HepG2 (cell line): ENCODE data around the gene INSYN2B. TPM values are rescaled to one million over a fixed set of nuclear protein-coding genes. Genes with fewer than 3 reads are reported as not detected.

Source experiments
- ATAC-seq: fragments of 200-7000 bp; cut with Tn5 transposase; 3 replicates; pipeline ENCODE4 v1.9.1; 2020; ENCODE audit warnings: mild to moderate bottlenecking, moderate library complexity
- BruUV-seq: library from RNA; stranded (reverse); fragments of 400-500 nt; replicated peaks from 2 replicates; lab custom pipeline; 2021; lab: Mats Ljungman, UMichigan
- CTCF ChIA-PET: fragments of 300-600 bp; formaldehyde crosslinking; extraction: SDS; loops from one replicate; lab custom pipeline; 2021; ENCODE audit warnings: low total read pairs, inconsistent platforms, low intra/inter-chr PET ratio; lab: Yijun Ruan, JAX
- POLR2A ChIA-PET: fragments of 350-600 bp; sonication (Branson Sonifier 250); formaldehyde crosslinking; loops from one replicate; lab custom pipeline; 2020; ENCODE audit warnings: antibody characterized with exemption, inconsistent platforms; lab: Yijun Ruan, JAX
- DNase-seq: peaks from one replicate; pipeline ENCODE4 v3.0.0-alpha.2; 2015; ENCODE audit warnings: low spot score
- FAIRE-seq: peaks from 3 replicates; lab custom pipeline; 2011; peaks lifted over from hg19 to GRCh38; lab: Jason Lieb, UNC
- H2AFZ ChIP-seq: one replicate; pipeline ENCODE4 v1.6.1; 2011; ENCODE audit warnings: low read length, inconsistent platforms
- H3K27ac ChIP-seq: fragments of 300-600 bp; 3 replicates; pipeline ENCODE4 v1.8.0; 2011; ENCODE audit warnings: mixed run types, mild to moderate bottlenecking, mixed read lengths, low read length, inconsistent platforms; ENCODE audit not compliant: insufficient read depth; ENCODE audit errors: extremely low read length
- H3K27me3 ChIP-seq, 2 experiments: fragments of 200-600 bp in 1 of 2; 2 replicates in 1 of 2; 3 replicates in 1 of 2; pipeline versions ENCODE4 v1.6.0 to v1.8.0; 2011; ENCODE audit warnings: low read length in 2 of 2, mild to moderate bottlenecking in 2 of 2, moderate library complexity in 2 of 2, inconsistent platforms in 1 of 2; ENCODE audit not compliant: insufficient read depth in 2 of 2, control insufficient read depth in 1 of 2
- H3K36me3 ChIP-seq, 2 experiments: fragments of 200-600 bp in 1 of 2; replicated peaks in 1 of 2; 2 replicates in 1 of 2; 3 replicates in 1 of 2; pipeline versions ENCODE4 v1.5.1 to v1.8.0; 2011; ENCODE audit warnings: low read length in 2 of 2, inconsistent platforms in 1 of 2; ENCODE audit not compliant: insufficient read depth in 2 of 2, control insufficient read depth in 1 of 2
- H3K4me1 ChIP-seq: 2 replicates; pipeline ENCODE4 v1.5.1; 2012; ENCODE audit warnings: low read length, inconsistent platforms; ENCODE audit not compliant: insufficient read depth
- H3K4me2 ChIP-seq: 2 replicates; pipeline ENCODE4 v1.6.0; 2011; ENCODE audit warnings: low read depth, low read length, inconsistent platforms
- H3K4me3 ChIP-seq, 3 experiments: fragments of 200-600 bp in 1 of 3; sonication (generic), shearing (Covaris generic) in 1 of 3; replicated peaks in 1 of 3; 2 replicates each; pipeline ENCODE4 v1.5.1; 2011 to 2016; ENCODE audit warnings: low read length in 3 of 3, inconsistent platforms in 2 of 3, low read depth in 2 of 3, mild to moderate bottlenecking in 2 of 3, control low read depth in 1 of 3, mixed read lengths in 1 of 3; ENCODE audit not compliant: insufficient read depth in 1 of 3
- H3K79me2 ChIP-seq: one replicate; pipeline ENCODE4 v1.6.1; 2011; ENCODE audit warnings: low read length, inconsistent platforms; ENCODE audit not compliant: insufficient read depth
- H3K9ac ChIP-seq: 2 replicates; pipeline ENCODE4 v1.6.0; 2011; ENCODE audit warnings: mild to moderate bottlenecking, low read depth, low read length, inconsistent platforms; ENCODE audit not compliant: insufficient read depth
- H3K9me3 ChIP-seq: 2 replicates; pipeline ENCODE4 v1.5.1; 2012; ENCODE audit warnings: mild to moderate bottlenecking, low read length
- H4K20me1 ChIP-seq: 2 replicates; pipeline ENCODE4 v1.6.0; 2011; ENCODE audit warnings: inconsistent platforms, mild to moderate bottlenecking, low read length, moderate library complexity; ENCODE audit not compliant: insufficient read depth
- KLF11 ChIP-seq: IDR thresholded peaks from 2 replicates; pipeline ENCODE4 v1.6.1; 2016; ENCODE audit warnings: missing compliant biosample characterization
- MAFK ChIP-seq, 2 experiments: IDR thresholded peaks in 1 of 2; conservative IDR thresholded peaks in 1 of 2; 2 replicates each; pipeline ENCODE4 v1.6.1; 2011; ENCODE audit warnings: improper control_type of control experiment in 2 of 2, low read length in 2 of 2
- SOX5 ChIP-seq: IDR thresholded peaks from 2 replicates; pipeline ENCODE4 v1.6.1; 2016; ENCODE audit warnings: borderline replicate concordance
- ZBTB8A ChIP-seq: sonication (generic); formaldehyde crosslinking; IDR thresholded peaks from 2 replicates; pipeline ENCODE4 v1.4.0; 2020; ENCODE audit warnings: mild to moderate bottlenecking, low read depth, missing genetic modification reagents, borderline replicate concordance
- ZNF33B ChIP-seq: sonication (generic); formaldehyde crosslinking; IDR thresholded peaks from 2 replicates; pipeline ENCODE4 v1.5.1; 2020; ENCODE audit warnings: mild to moderate bottlenecking, missing genetic modification reagents
- WGBS: methylation state at CpG from one replicate; pipeline ENCODE4 v1.1.6; 2017; ENCODE audit warnings: low lambda C conversion rate; 5-methylcytosine and 5-hydroxymethylcytosine counted together
- in situ Hi-C: cut with HindIII; loops from 2 replicates; pipeline ENCODE4 v1.10.0; 2017; ENCODE audit warnings: low pct_unique_long_range_greater_than_20kb; ENCODE audit not compliant: extremely low pct_ligation_motif_present
- intact Hi-C: fragments of 100-400 bp; cut with micrococcal nuclease; formaldehyde crosslinking; loops from one replicate; pipeline ENCODE4 v1.10.0; 2022; ENCODE audit not compliant: unreplicated experiment
- polyA plus RNA-seq, 8 experiments: library from polyadenylated mRNA; depleted of rRNA in 3 of 8; stranded (reverse) in 7 of 8; unstranded in 1 of 8; fragments of >200 nt; fragmentation: Illumina TruSeq in 4 of 8; extraction: Trizol in 4 of 8; gene quantifications; 2 replicates each; pipeline versions ENCODE4 v1.2.1 to v1.2.3, GENCODE V29; 2011 to 2016; ENCODE audit warnings: low read depth in 4 of 8, missing spikeins in 1 of 8, mixed read lengths in 1 of 8; ENCODE audit not compliant: insufficient read depth in 1 of 8
- total RNA-seq, 5 experiments: library from RNA; depleted of rRNA; stranded (reverse); fragments of >200 nt; fragmentation: Illumina TruSeq; extraction: Trizol; gene quantifications; 2 replicates each; pipeline ENCODE4 v1.2.3, GENCODE V29; 2016; ENCODE audit warnings: low read depth in 1 of 5
- TF ChIP-seq, protein P1 (sequence below): sonication (generic); formaldehyde crosslinking; IDR thresholded peaks from 2 replicates; pipeline ENCODE4 v1.5.0; 2020; ENCODE audit warnings: mild to moderate bottlenecking, missing genetic modification reagents, borderline replicate concordance
- TF ChIP-seq, protein P2 (sequence below): IDR thresholded peaks from 2 replicates; pipeline ENCODE4 v1.6.1; 2012; ENCODE audit warnings: low read length, improper control_type of control experiment
- TF ChIP-seq, protein P3 (sequence below): sonication (generic); formaldehyde crosslinking; IDR thresholded peaks from 2 replicates; pipeline ENCODE4 v1.5.0; 2020; ENCODE audit warnings: missing genetic modification reagents
- TF ChIP-seq, protein P4 (sequence below): sonication (generic); formaldehyde crosslinking; IDR thresholded peaks from 2 replicates; pipeline ENCODE4 v1.8.1; 2023; ENCODE audit warnings: mild to moderate bottlenecking, moderate library complexity, missing genetic modification reagents

The INSYN2B gene
- total and polyA plus RNA-seq, 2 of the 13 experiments (the other 11 are each of a cell fraction or from before 2014, with no cell fraction given) = not detected

- no TSS peak for BruUV-seq
- POLR2A ChIA-PET = no interaction called here
- Histone ChIP-seq H3K9me3 (no peaks in the 10 kb centered on the region), H2AFZ (no peak overlapping the region), H3K27ac (no peak overlapping the region), H3K4me1 (no peaks in the 10 kb centered on the region), H3K36me3 (no peaks in the 10 kb centered on the region), H3K79me2 (no peaks in the 10 kb centered on the region), H4K20me1 (no peaks in the 10 kb centered on the region), H3K9ac (no peak overlapping the region), H3K4me2 (no peak overlapping the region), H3K27me3 (no peaks in the 10 kb centered on the region), H3K4me3 (no peak overlapping the region)
- intact Hi-C loops (no loop called here), in situ Hi-C loops (no loop called here)
- DNase-seq (no peak), ATAC-seq (no peak), FAIRE-seq (no peak)
- CTCF ChIA-PET = no interaction called here
- 29% methylated on average over 2 of the region's 2 CpGs for WGBS
- TF ChIP-seq, protein P1, sequence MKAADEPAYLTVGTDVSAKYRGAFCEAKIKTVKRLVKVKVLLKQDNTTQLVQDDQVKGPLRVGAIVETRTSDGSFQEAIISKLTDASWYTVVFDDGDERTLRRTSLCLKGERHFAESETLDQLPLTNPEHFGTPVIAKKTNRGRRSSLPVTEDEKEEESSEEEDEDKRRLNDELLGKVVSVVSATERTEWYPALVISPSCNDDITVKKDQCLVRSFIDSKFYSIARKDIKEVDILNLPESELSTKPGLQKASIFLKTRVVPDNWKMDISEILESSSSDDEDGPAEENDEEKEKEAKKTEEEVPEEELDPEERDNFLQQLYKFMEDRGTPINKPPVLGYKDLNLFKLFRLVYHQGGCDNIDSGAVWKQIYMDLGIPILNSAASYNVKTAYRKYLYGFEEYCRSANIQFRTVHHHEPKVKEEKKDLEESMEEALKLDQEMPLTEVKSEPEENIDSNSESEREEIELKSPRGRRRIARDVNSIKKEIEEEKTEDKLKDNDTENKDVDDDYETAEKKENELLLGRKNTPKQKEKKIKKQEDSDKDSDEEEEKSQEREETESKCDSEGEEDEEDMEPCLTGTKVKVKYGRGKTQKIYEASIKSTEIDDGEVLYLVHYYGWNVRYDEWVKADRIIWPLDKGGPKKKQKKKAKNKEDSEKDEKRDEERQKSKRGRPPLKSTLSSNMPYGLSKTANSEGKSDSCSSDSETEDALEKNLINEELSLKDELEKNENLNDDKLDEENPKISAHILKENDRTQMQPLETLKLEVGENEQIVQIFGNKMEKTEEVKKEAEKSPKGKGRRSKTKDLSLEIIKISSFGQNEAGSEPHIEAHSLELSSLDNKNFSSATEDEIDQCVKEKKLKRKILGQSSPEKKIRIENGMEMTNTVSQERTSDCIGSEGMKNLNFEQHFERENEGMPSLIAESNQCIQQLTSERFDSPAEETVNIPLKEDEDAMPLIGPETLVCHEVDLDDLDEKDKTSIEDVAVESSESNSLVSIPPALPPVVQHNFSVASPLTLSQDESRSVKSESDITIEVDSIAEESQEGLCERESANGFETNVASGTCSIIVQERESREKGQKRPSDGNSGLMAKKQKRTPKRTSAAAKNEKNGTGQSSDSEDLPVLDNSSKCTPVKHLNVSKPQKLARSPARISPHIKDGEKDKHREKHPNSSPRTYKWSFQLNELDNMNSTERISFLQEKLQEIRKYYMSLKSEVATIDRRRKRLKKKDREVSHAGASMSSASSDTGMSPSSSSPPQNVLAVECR (CRISPR knock-in tag) = no peak
- TF ChIP-seq, protein P2, sequence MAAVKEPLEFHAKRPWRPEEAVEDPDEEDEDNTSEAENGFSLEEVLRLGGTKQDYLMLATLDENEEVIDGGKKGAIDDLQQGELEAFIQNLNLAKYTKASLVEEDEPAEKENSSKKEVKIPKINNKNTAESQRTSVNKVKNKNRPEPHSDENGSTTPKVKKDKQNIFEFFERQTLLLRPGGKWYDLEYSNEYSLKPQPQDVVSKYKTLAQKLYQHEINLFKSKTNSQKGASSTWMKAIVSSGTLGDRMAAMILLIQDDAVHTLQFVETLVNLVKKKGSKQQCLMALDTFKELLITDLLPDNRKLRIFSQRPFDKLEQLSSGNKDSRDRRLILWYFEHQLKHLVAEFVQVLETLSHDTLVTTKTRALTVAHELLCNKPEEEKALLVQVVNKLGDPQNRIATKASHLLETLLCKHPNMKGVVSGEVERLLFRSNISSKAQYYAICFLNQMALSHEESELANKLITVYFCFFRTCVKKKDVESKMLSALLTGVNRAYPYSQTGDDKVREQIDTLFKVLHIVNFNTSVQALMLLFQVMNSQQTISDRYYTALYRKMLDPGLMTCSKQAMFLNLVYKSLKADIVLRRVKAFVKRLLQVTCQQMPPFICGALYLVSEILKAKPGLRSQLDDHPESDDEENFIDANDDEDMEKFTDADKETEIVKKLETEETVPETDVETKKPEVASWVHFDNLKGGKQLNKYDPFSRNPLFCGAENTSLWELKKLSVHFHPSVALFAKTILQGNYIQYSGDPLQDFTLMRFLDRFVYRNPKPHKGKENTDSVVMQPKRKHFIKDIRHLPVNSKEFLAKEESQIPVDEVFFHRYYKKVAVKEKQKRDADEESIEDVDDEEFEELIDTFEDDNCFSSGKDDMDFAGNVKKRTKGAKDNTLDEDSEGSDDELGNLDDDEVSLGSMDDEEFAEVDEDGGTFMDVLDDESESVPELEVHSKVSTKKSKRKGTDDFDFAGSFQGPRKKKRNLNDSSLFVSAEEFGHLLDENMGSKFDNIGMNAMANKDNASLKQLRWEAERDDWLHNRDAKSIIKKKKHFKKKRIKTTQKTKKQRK = no peak
- TF ChIP-seq MAFK (conservative IDR thresholded peaks at IDR 0.05 in 1 of 2, IDR thresholded peaks at IDR 0.05 in 1 of 2; ENCODE audit: low read length in 2 of 2) = no peak
- TF ChIP-seq, protein P3, sequence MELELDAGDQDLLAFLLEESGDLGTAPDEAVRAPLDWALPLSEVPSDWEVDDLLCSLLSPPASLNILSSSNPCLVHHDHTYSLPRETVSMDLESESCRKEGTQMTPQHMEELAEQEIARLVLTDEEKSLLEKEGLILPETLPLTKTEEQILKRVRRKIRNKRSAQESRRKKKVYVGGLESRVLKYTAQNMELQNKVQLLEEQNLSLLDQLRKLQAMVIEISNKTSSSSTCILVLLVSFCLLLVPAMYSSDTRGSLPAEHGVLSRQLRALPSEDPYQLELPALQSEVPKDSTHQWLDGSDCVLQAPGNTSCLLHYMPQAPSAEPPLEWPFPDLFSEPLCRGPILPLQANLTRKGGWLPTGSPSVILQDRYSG (CRISPR knock-in tag) = no peak
- TF ChIP-seq, protein P4, sequence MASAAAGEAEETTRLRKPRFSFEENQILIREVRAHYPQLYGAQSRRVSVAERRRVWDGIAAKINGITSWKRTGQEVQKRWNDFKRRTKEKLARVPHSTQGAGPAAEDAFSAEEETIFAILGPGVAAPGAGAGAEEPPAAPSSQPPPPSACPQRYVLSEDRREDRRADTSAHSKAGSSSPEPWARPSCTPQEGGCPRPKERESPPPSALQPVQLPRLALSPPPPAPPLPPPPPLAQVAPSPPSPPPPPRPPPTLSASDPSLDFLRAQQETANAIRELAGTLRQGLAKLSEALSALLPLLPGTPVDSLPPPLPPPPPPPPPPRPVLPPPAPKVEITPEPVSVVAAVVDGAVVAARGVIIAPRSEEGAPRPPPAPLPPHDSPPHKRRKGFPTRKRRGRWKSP = no peak
- no peak for TF ChIP-seq KLF11 (CRISPR knock-in tag)
- TF ChIP-seq ZNF33B (CRISPR knock-in tag) = no peak
- no peak for TF ChIP-seq ZBTB8A (CRISPR knock-in tag)
- no peak for TF ChIP-seq SOX5 (CRISPR knock-in tag)
Measured at GRCh38 chr5:169950333-169950732, 30.0 kb downstream of the INSYN2B start.
